WTC11 (cell line): ENCODE measurements around the gene LHPP. TPM values are rescaled to one million over a fixed set of nuclear protein-coding genes. Genes with fewer than 3 reads are reported as not detected.

ENCODE experiments used
- ATAC-seq: fragments of 200-7000 bp; cut with Tn5 transposase; 2 replicates; pipeline ENCODE4 v1.10.0; 2021; ENCODE audit warnings: mild to moderate bottlenecking, moderate library complexity
- CTCF ChIA-PET: fragments of 300-600 bp; sonication (Branson Sonifier 250); formaldehyde crosslinking; loops from one replicate; lab custom pipeline; 2021; ENCODE audit warnings: antibody characterized with exemption; lab: Charles Lee
- POLR2A ChIA-PET: fragments of 350-600 bp; sonication (Branson Sonifier 250); formaldehyde crosslinking; loops from one replicate; lab custom pipeline; 2021; ENCODE audit warnings: antibody characterized with exemption; lab: Charles Lee
- DNase-seq: peaks from one replicate; pipeline ENCODE4 v3.0.0; 2021; ENCODE audit warnings: low spot score
- H3K27ac Mint-ChIP-seq: 2 replicates; pipeline ENCODE4 v1.8.0; 2021; ENCODE audit warnings: mixed read lengths
- H3K27me3 Mint-ChIP-seq: 2 replicates; pipeline ENCODE4 v1.8.0; 2021; ENCODE audit warnings: low read depth, mild to moderate bottlenecking, moderate library complexity, mixed read lengths
- H3K36me3 Mint-ChIP-seq: 2 replicates; pipeline ENCODE4 v1.8.0; 2021; ENCODE audit warnings: mixed read lengths
- H3K4me1 Mint-ChIP-seq: 2 replicates; pipeline ENCODE4 v1.8.0; 2022; ENCODE audit warnings: mixed read lengths
- H3K4me3 Mint-ChIP-seq: 2 replicates; pipeline ENCODE4 v1.8.0; 2021; ENCODE audit warnings: mild to moderate bottlenecking, moderate library complexity, mixed read lengths
- H3K9me3 Mint-ChIP-seq: 2 replicates; pipeline ENCODE4 v1.8.0; 2021; ENCODE audit warnings: mixed read lengths
- CDX4 ChIP-seq: fragments of 250-450 bp; sonication (Bioruptor Pico); IDR thresholded peaks from 2 replicates; pipeline ENCODE4 v1.9.0; 2021; ENCODE audit warnings: moderate library complexity, mild to moderate bottlenecking, inconsistent platforms, borderline replicate concordance
- E2F5 ChIP-seq: sonication (generic); formaldehyde crosslinking; IDR thresholded peaks from 2 replicates; pipeline ENCODE4 v1.8.1; 2022; ENCODE audit warnings: mild to moderate bottlenecking, moderate library complexity, missing genetic modification reagents
- EMX1 ChIP-seq: fragments of 250-450 bp; sonication (Bioruptor Pico); IDR thresholded peaks from 2 replicates; pipeline ENCODE4 v1.8.0; 2021; ENCODE audit warnings: mild to moderate bottlenecking
- ETV6 ChIP-seq: sonication (generic); formaldehyde crosslinking; IDR thresholded peaks from 2 replicates; pipeline ENCODE4 v1.8.1; 2022; ENCODE audit warnings: mild to moderate bottlenecking, missing genetic modification reagents
- FOXJ3 ChIP-seq: sonication (generic); formaldehyde crosslinking; IDR thresholded peaks from 2 replicates; pipeline ENCODE4 v1.9.0; 2021; ENCODE audit warnings: missing genetic modification reagents, mild to moderate bottlenecking, borderline replicate concordance
- GTF2I ChIP-seq: fragments of 250-450 bp; sonication (Bioruptor Pico); conservative IDR thresholded peaks from 2 replicates; pipeline ENCODE4 v1.4.0; 2021; ENCODE audit warnings: mild to moderate bottlenecking
- IRF2 ChIP-seq: sonication (generic); formaldehyde crosslinking; IDR thresholded peaks from 2 replicates; pipeline ENCODE4 v1.8.0; 2022; ENCODE audit warnings: low read depth, missing genetic modification reagents, borderline replicate concordance
- JUN ChIP-seq: sonication (generic); formaldehyde crosslinking; IDR thresholded peaks from 2 replicates; pipeline ENCODE4 v1.8.0; 2023; ENCODE audit warnings: mild to moderate bottlenecking, missing genetic modification reagents
- MXD4 ChIP-seq: fragments of 250-450 bp; sonication (Bioruptor Pico); IDR thresholded peaks from 2 replicates; pipeline ENCODE4 v1.8.0; 2021; ENCODE audit warnings: mild to moderate bottlenecking, moderate library complexity, borderline replicate concordance
- NFATC4 ChIP-seq: fragments of 250-450 bp; sonication (Bioruptor Pico); IDR thresholded peaks from 2 replicates; pipeline ENCODE4 v1.9.0; 2021; ENCODE audit warnings: mild to moderate bottlenecking
- NR1H2 ChIP-seq: sonication (generic); formaldehyde crosslinking; IDR thresholded peaks from 2 replicates; pipeline ENCODE4 v1.9.0; 2021; ENCODE audit warnings: mild to moderate bottlenecking, moderate library complexity, missing genetic modification reagents
- PRDM15 ChIP-seq: sonication (generic); formaldehyde crosslinking; IDR thresholded peaks from 2 replicates; pipeline ENCODE4 v1.8.0; 2022; ENCODE audit warnings: missing genetic modification reagents
- RELA ChIP-seq: sonication (generic); formaldehyde crosslinking; IDR thresholded peaks from 2 replicates; pipeline ENCODE4 v1.8.1; 2022; ENCODE audit warnings: missing genetic modification reagents, mild to moderate bottlenecking, borderline replicate concordance
- SP1 ChIP-seq: sonication (generic); formaldehyde crosslinking; conservative IDR thresholded peaks from 2 replicates; pipeline ENCODE4 v1.8.1; 2022; ENCODE audit warnings: missing genetic modification reagents
- TCF7 ChIP-seq: sonication (generic); formaldehyde crosslinking; IDR thresholded peaks from 2 replicates; pipeline ENCODE4 v1.8.0; 2022; ENCODE audit warnings: mild to moderate bottlenecking, low read depth, missing genetic modification reagents, moderate library complexity
- ZNF121 ChIP-seq: sonication (generic); formaldehyde crosslinking; IDR thresholded peaks from 2 replicates; pipeline ENCODE4 v1.8.0; 2023; ENCODE audit warnings: missing genetic modification reagents
- ZNF416 ChIP-seq: fragments of 250-450 bp; sonication (Bioruptor Pico); IDR thresholded peaks from 2 replicates; pipeline ENCODE4 v1.9.0; 2021; ENCODE audit warnings: mild to moderate bottlenecking, inconsistent platforms
- total RNA-seq: library from RNA; stranded (reverse); gene quantifications from 3 replicates; pipeline ENCODE4 v1.2.3, GENCODE V29; 2021
- TF ChIP-seq, protein P1 (sequence below): sonication (generic); formaldehyde crosslinking; IDR thresholded peaks from 2 replicates; pipeline ENCODE4 v1.8.1; 2023; ENCODE audit warnings: mild to moderate bottlenecking, missing genetic modification reagents, moderate library complexity
- TF ChIP-seq, protein P2 (sequence below): sonication (generic); formaldehyde crosslinking; IDR thresholded peaks from 2 replicates; pipeline ENCODE4 v1.8.0; 2022; ENCODE audit warnings: mild to moderate bottlenecking, missing genetic modification reagents
- TF ChIP-seq, protein P3 (sequence below): sonication (generic); formaldehyde crosslinking; IDR thresholded peaks from 2 replicates; pipeline ENCODE4 v1.8.0; 2022; ENCODE audit warnings: mild to moderate bottlenecking, missing genetic modification reagents
- TF ChIP-seq, protein P4 (sequence below): fragments of 250-450 bp; sonication (Bioruptor Pico); IDR thresholded peaks from 2 replicates; pipeline ENCODE4 v1.9.0; 2021; ENCODE audit warnings: mild to moderate bottlenecking

LHPP gene
- total RNA-seq, 1 experiment from 2014 or later, result 33.2 TPM

- H3K4me1 Mint-ChIP-seq, result no peaks in the 10 kb centered on the region
- H3K27ac Mint-ChIP-seq, result no peak overlapping the region
- H3K9me3 Mint-ChIP-seq, result no peaks in the 10 kb centered on the region
- ChIA-PET POLR2A (no interaction called here), CTCF (interaction anchor here (6.0 kb wide), 1 partner anchor 22 kb away, joined by 33 read pairs; no protein-coding TSS in a partner anchor)
- no peaks in the 10 kb centered on the region for H3K27me3 Mint-ChIP-seq
- H3K4me3 Mint-ChIP-seq, result no peak overlapping the region
- DNase-seq (no peak), ATAC-seq (no peak)
- TF ChIP-seq TCF7 (no peak), FOXJ3 (no peak), E2F5 (CRISPR knock-in tag) (no peak), SP1 (CRISPR knock-in tag) (no peak), CDX4 (CRISPR knock-in tag) (no peak), RELA (CRISPR knock-in tag) (no peak), JUN (no peak), ZNF121 (CRISPR knock-in tag) (no peak), ZNF416 (CRISPR knock-in tag) (no peak), IRF2 (CRISPR knock-in tag) (no peak), ETV6 (CRISPR knock-in tag) (no peak), GTF2I (CRISPR knock-in tag) (no peak), EMX1 (CRISPR knock-in tag) (no peak), MXD4 (CRISPR knock-in tag) (no peak), NFATC4 (no peak), NR1H2 (CRISPR knock-in tag) (no peak)
- TF ChIP-seq, protein P1, sequence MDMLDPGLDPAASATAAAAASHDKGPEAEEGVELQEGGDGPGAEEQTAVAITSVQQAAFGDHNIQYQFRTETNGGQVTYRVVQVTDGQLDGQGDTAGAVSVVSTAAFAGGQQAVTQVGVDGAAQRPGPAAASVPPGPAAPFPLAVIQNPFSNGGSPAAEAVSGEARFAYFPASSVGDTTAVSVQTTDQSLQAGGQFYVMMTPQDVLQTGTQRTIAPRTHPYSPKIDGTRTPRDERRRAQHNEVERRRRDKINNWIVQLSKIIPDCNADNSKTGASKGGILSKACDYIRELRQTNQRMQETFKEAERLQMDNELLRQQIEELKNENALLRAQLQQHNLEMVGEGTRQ, result no peak
- TF ChIP-seq, protein P2, sequence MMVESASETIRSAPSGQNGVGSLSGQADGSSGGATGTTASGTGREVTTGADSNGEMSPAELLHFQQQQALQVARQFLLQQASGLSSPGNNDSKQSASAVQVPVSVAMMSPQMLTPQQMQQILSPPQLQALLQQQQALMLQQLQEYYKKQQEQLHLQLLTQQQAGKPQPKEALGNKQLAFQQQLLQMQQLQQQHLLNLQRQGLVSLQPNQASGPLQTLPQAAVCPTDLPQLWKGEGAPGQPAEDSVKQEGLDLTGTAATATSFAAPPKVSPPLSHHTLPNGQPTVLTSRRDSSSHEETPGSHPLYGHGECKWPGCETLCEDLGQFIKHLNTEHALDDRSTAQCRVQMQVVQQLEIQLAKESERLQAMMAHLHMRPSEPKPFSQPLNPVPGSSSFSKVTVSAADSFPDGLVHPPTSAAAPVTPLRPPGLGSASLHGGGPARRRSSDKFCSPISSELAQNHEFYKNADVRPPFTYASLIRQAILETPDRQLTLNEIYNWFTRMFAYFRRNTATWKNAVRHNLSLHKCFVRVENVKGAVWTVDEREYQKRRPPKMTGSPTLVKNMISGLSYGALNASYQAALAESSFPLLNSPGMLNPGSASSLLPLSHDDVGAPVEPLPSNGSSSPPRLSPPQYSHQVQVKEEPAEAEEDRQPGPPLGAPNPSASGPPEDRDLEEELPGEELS (CRISPR knock-in tag), result no peak
- TF ChIP-seq, protein P3, sequence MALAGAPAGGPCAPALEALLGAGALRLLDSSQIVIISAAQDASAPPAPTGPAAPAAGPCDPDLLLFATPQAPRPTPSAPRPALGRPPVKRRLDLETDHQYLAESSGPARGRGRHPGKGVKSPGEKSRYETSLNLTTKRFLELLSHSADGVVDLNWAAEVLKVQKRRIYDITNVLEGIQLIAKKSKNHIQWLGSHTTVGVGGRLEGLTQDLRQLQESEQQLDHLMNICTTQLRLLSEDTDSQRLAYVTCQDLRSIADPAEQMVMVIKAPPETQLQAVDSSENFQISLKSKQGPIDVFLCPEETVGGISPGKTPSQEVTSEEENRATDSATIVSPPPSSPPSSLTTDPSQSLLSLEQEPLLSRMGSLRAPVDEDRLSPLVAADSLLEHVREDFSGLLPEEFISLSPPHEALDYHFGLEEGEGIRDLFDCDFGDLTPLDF (CRISPR knock-in tag), result no peak
- H3K36me3 Mint-ChIP-seq, result no peaks in the 10 kb centered on the region
Measured at GRCh38 chr10:124543146-124543545, 81.5 kb downstream of the LHPP start.

DNA sequence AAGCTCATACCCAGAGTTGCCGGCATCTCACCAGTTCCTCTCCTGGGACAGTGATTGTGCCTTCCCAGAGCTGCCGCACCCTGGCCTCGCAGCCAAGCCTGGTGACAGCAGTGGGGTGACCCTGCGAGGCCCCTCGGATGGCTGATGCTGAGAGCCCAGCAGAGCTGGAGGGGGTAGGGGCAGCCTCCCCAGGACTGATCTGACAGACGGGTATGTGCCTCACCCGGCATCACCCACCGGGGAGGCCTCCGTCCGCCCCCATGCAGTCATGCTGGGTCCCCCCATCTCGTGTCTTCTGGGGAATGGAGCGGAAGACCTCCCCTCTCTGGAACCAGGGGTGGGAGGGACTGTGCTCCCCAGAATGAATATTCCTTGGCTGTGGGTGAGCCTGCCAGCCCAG lies 82.3 kb downstream of the LHPP start:
- H3K4me1 Mint-ChIP-seq, result no peaks in the 10 kb centered on the region
- no peaks in the 10 kb centered on the region for H3K27me3 Mint-ChIP-seq
- ATAC-seq (no peak), DNase-seq (no peak)
- no peak overlapping the region for H3K27ac Mint-ChIP-seq
- no peaks in the 10 kb centered on the region for H3K9me3 Mint-ChIP-seq
- CTCF ChIA-PET, result interaction anchor here (6.0 kb wide), 1 partner anchor 22 kb away, joined by 33 read pairs; no protein-coding TSS in a partner anchor
- H3K4me3 Mint-ChIP-seq, result no peak overlapping the region
- POLR2A ChIA-PET, result no interaction called here
- no peaks in the 10 kb centered on the region for H3K36me3 Mint-ChIP-seq
- TF ChIP-seq PRDM15 (CRISPR knock-in tag), result no peak
- TF ChIP-seq, protein P4, sequence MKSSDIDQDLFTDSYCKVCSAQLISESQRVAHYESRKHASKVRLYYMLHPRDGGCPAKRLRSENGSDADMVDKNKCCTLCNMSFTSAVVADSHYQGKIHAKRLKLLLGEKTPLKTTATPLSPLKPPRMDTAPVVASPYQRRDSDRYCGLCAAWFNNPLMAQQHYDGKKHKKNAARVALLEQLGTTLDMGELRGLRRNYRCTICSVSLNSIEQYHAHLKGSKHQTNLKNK (CRISPR knock-in tag), result no peak
- TF ChIP-seq TCF7, result no peak
- no peak for TF ChIP-seq SP1 (CRISPR knock-in tag)
